ENCODE results near the gene SSC4D.

Gene SSC4D

GRCh38 chr7:76407718-76408117 lies 1.8 kb downstream of the SSC4D start:
- TF ChIP-seq GATA2 (IDR thresholded peaks at IDR 0.05; ENCODE audit: low read depth, low read length) = no peak
- TF ChIP-seq GATA3 (IDR thresholded peaks at IDR 0.05; ENCODE audit: low read depth, low read length) = no peak

- TF ChIP-seq GATA3 (IDR thresholded peaks at IDR 0.05; ENCODE audit: low read depth, low read length) (no peak), GATA2 (IDR thresholded peaks at IDR 0.05; ENCODE audit: low read depth, low read length) (no peak)
These were observed 3.8 kb downstream of the SSC4D start for GRCh38 chr7:76405738-76406137.

GRCh38 chr7:76403780-76404494 lies 5.6 kb downstream of the SSC4D start:
- TF ChIP-seq GATA3 (IDR thresholded peaks at IDR 0.05; ENCODE audit: low read depth, low read length) (no peak), GATA2 (IDR thresholded peaks at IDR 0.05; ENCODE audit: low read depth, low read length) (no peak)

- TF ChIP-seq GATA3 (IDR thresholded peaks at IDR 0.05; ENCODE audit: low read depth, low read length) (no peak), GATA2 (IDR thresholded peaks at IDR 0.05; ENCODE audit: low read depth, low read length) (no peak)
These were observed 9.2 kb downstream of the SSC4D start for GRCh38 chr7:76400248-76400647.

- TF ChIP-seq GATA2 (IDR thresholded peaks at IDR 0.05; ENCODE audit: low read depth, low read length) = no peak
- no peak for TF ChIP-seq GATA3 (IDR thresholded peaks at IDR 0.05; ENCODE audit: low read depth, low read length)
These were observed 11.9 kb downstream of the SSC4D start for GRCh38 chr7:76397409-76398183.

GRCh38 chr7:76396864-76397263 lies 12.6 kb downstream of the SSC4D start:
- TF ChIP-seq GATA3 (IDR thresholded peaks at IDR 0.05; ENCODE audit: low read depth, low read length) (no peak), GATA2 (IDR thresholded peaks at IDR 0.05; ENCODE audit: low read depth, low read length) (no peak)

GRCh38 chr7:76395965-76396726 lies 13.4 kb downstream of the SSC4D start:
- TF ChIP-seq GATA2 (IDR thresholded peaks at IDR 0.05; ENCODE audit: low read depth, low read length) = no peak
- no peak for TF ChIP-seq GATA3 (IDR thresholded peaks at IDR 0.05; ENCODE audit: low read depth, low read length)

GRCh38 chr7:76394957-76395356 lies 14.5 kb downstream of the SSC4D start:
- TF ChIP-seq GATA3 (IDR thresholded peaks at IDR 0.05; ENCODE audit: low read depth, low read length) = no peak
- no peak for TF ChIP-seq GATA2 (IDR thresholded peaks at IDR 0.05; ENCODE audit: low read depth, low read length)

GRCh38 chr7:76393116-76394031 lies 16.1 kb downstream of the SSC4D start:
- TF ChIP-seq GATA2 (IDR thresholded peaks at IDR 0.05; ENCODE audit: low read depth, low read length) = no peak
- no peak for TF ChIP-seq GATA3 (IDR thresholded peaks at IDR 0.05; ENCODE audit: low read depth, low read length)

GRCh38 chr7:76392531-76393115 lies 16.9 kb downstream of the SSC4D start:
- TF ChIP-seq GATA2 (IDR thresholded peaks at IDR 0.05; ENCODE audit: low read depth, low read length) (no peak; the same call in 1 of the 2 replicates), GATA3 (IDR thresholded peaks at IDR 0.05; ENCODE audit: low read depth, low read length) (no peak)

GRCh38 chr7:76390092-76390491 lies 19.4 kb downstream of the SSC4D start:
- no peak for TF ChIP-seq GATA3 (IDR thresholded peaks at IDR 0.05; ENCODE audit: low read depth, low read length)
- TF ChIP-seq GATA2 (IDR thresholded peaks at IDR 0.05; ENCODE audit: low read depth, low read length) = no peak

GRCh38 chr7:76386691-76387260 lies 22.7 kb downstream of the SSC4D start:
- TF ChIP-seq GATA2 (IDR thresholded peaks at IDR 0.05; ENCODE audit: low read depth, low read length) (no peak), GATA3 (IDR thresholded peaks at IDR 0.05; ENCODE audit: low read depth, low read length) (no peak)

Measured in SH-SY5Y (cell line).